VCaP (cell line): ENCODE results near the gene CHD8.
A peak's percentile ranks its signal among the peaks of the same experiment; 100 is the strongest.
"Not testable (repeated sequence)": the region's sequence is repeated elsewhere in the genome, so short reads cannot be mapped to it uniquely, and the experiment has no call there.

Source experiments
- H3K27ac ChIP-seq: fragments of 450-650 bp; 2 replicates; pipeline ENCODE4 v1.5.1; 2017
- TF ChIP-seq, protein P1 (sequence below): fragments of 450-650 bp; conservative IDR thresholded peaks from 2 replicates; pipeline ENCODE4 v1.5.1; 2017; ENCODE audit warnings: mild to moderate bottlenecking, moderate library complexity

The CHD8 gene

DNA sequence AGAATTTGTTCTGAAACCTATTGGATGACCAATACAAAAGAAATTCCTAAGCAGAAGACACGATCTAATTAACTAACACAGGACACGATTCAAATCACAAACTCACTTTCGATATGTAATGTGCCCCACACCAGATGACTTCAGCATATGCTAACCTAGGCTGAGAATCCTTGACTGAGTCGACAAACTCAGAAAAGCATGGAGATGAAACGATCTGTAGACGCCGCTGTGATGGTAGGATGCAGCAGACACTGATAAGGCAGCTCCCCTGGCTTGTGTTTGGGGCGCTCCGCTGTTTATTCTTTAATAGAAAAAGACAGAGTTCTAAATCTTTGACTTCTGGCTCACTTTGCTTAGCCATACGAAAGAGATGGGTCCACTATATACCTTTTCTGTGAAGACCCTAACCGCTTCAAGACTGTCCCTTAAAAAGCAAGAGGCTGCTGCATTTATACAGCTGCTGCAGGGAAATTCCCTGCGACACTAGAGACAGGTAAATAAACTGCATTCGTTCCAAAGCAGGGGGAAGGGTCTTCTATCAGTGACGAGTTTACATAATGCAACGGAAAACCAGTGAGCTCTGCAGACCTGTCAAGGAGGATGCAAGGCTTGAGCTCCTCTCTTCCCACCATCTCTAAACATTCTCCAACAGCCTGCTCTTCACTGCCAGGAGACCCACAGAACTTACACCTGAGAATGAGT is 929 bp downstream of the CHD8 start:
- TF ChIP-seq, protein P1, sequence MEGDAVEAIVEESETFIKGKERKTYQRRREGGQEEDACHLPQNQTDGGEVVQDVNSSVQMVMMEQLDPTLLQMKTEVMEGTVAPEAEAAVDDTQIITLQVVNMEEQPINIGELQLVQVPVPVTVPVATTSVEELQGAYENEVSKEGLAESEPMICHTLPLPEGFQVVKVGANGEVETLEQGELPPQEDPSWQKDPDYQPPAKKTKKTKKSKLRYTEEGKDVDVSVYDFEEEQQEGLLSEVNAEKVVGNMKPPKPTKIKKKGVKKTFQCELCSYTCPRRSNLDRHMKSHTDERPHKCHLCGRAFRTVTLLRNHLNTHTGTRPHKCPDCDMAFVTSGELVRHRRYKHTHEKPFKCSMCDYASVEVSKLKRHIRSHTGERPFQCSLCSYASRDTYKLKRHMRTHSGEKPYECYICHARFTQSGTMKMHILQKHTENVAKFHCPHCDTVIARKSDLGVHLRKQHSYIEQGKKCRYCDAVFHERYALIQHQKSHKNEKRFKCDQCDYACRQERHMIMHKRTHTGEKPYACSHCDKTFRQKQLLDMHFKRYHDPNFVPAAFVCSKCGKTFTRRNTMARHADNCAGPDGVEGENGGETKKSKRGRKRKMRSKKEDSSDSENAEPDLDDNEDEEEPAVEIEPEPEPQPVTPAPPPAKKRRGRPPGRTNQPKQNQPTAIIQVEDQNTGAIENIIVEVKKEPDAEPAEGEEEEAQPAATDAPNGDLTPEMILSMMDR = no peak
- peak overlapping the region; percentile 94 for H3K27ac ChIP-seq

DNA sequence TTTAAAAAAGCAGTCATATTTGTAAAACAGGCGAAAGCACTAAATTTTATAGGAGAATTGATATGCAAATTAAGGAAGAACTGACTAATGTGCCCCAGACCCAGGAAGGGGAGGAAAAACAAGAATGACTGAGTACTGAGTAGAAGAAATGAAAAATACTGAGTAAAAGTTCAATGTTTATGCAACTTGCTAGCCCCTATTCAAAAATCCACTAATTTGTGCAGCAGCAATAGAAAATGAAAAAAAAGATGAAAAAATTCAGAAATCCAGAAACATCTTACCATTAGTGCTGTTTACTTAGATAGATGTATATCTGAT is 6.1 kb downstream of the CHD8 start:
- TF ChIP-seq, protein P1 = no peak
- H3K27ac ChIP-seq = no peak overlapping the region

GRCh38 chr14:21442657-21443056 is 13.3 kb downstream of the CHD8 start:
- not testable (repeated sequence) for H3K27ac ChIP-seq

DNA sequence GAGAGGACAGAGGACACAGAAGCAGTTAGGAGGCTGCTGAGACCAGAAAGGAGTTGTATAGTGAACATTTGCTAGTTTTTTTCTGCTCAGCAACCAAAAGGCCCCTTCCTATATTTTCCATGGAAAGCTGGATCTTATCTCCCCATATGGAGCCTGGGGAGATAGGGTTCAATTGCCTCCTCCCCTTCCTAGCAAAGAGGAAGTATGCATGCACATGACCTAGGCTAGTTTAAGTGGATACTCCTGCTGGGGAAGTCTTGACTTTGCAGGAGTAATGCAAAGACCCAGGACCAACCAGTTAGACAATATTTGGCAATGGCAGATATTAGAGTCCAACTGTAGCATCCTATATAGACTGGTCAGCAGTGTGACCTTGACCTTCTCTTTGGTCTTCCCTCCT is 15.1 kb downstream of the CHD8 start:
- no peak overlapping the region for H3K27ac ChIP-seq
- TF ChIP-seq, protein P1 = no peak

DNA sequence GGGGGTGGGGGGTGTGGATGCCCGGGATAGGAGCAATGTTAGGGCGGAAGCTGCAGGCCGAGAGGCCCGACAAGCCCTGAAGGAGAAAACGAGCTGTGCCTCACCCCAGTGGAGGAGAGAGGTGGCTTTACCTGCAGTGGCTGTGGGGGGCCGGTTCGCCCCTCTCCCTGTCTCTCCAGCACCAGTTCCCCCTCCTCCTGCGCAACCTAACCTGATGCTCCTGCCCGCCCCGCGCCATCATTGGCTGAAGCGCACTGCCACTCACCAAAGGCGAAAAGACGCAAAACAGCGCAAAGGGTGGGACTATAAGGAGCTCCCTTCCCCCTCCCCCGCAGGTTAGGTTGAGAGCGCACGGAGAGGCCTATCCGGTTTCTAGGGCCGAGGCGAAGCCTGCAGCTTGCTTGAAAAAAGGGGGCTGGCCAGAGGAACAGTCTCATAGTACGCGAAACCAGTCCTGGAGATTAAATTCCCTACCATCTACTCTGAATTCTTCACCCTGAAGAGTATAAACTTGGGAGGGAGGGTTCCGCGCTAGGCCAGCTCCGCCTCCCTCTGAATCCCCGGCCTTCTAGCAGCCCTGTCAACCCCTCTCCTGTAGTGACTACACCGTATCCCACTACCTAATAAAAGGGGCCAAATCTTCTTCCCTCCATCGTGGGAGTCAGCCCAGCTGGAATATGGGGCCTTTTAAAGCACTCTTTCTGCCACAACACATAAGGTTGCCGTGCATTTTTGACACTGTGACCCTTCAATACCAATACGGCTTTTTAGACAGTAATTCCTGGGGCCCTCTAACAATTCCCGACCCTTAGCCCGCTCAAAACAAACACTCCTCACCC is 18.6 kb downstream of the CHD8 start:
- H3K27ac ChIP-seq = peak overlapping the region; percentile 89
- TF ChIP-seq, protein P1 = no peak

GRCh38 chr14:21436567-21437062 is 19.3 kb downstream of the CHD8 start:
- TF ChIP-seq, protein P1 = no peak
- H3K27ac ChIP-seq = peak overlapping the region; percentile 89

DNA sequence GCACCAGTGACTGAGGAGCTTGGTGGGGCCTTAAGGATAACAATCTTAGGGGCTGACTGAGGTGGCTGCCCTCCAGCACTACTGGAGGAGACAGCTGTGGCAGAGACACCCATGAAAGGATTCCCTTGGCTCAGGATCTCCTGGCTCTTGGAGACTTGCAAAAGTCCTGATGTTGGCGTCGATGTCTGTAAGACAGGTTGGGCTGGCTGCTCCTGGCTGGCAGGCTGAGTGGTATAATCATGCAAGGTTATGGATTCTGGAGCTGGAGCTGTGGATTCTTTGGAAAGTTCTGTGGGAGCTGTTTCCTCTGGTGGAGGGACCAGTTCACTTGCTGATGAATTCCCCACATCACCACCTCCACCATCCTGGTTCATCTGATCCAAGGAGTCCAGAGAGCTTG is 24.8 kb downstream of the CHD8 start:
- H3K27ac ChIP-seq = no peak overlapping the region
- TF ChIP-seq, protein P1 = no peak

DNA sequence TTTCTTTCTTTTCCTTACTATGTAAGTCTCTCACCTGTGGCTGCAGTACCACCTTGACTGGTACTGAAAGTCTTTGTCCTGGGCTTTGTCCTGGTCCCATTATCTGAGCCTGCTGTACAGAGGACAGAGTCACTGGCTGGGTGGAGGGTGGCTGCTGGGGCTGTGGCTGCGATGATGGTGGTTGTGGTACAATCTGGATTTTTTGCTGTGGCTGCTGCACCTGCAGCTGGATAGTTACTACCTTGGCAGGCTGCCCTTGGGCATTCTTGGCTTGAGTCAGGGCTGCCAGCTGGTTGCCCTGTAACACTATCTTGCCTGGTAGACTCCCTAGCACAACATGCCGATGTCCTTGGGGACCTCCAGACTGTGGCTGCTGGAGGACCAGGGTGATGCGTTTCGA is 27.0 kb downstream of the CHD8 start:
- no peak overlapping the region for H3K27ac ChIP-seq
- TF ChIP-seq, protein P1 = no peak
